HL-60 (cell line): ENCODE measurements around the gene ZFAND3.

Experiments used
- DNase-seq, 2 experiments: peaks; one replicate each; pipeline ENCODE4 v3.0.0-alpha.2; 2010 to 2020; ENCODE audit warnings: low read depth in 1 of 2, low spot score in 1 of 2
- H3K27ac ChIP-seq: fragments of 250-450 bp; sonication (Bioruptor Pico); replicated peaks from 2 replicates; pipeline ENCODE4 v1.5.1; 2020; ENCODE audit warnings: mild to moderate bottlenecking, moderate library complexity
- H3K27me3 ChIP-seq: fragments of 250-450 bp; sonication (Bioruptor Pico); 2 replicates; pipeline ENCODE4 v1.5.1; 2021; ENCODE audit warnings: mild to moderate bottlenecking, moderate library complexity; ENCODE audit not compliant: insufficient read depth, poor library complexity, severe bottlenecking
- H3K4me3 ChIP-seq: replicated peaks from 2 replicates; pipeline ENCODE4 v1.5.1; 2011; ENCODE audit warnings: mild to moderate bottlenecking, control low read depth, low read length; ENCODE audit not compliant: insufficient read depth
- GABPA ChIP-seq: IDR thresholded peaks from 2 replicates; pipeline ENCODE4 v1.6.1; 2012; ENCODE audit warnings: low read depth
- POLR2AphosphoS5 ChIP-seq: IDR thresholded peaks from 2 replicates; pipeline ENCODE4 v1.6.1; 2012; ENCODE audit warnings: low read depth
- SPI1 ChIP-seq: IDR thresholded peaks from 2 replicates; pipeline ENCODE4 v1.6.1; 2012; ENCODE audit warnings: low read depth, mild to moderate bottlenecking, borderline replicate concordance
- TF ChIP-seq, protein P1 (sequence below): IDR thresholded peaks from one replicate; pipeline ENCODE4 v1.5.1; 2011; ENCODE audit warnings: low read length, control low read depth, inconsistent platforms; ENCODE audit not compliant: insufficient read depth
- TF ChIP-seq, protein P2 (sequence below): IDR thresholded peaks from 2 replicates; pipeline ENCODE4 v1.6.1; 2012; ENCODE audit warnings: low read depth; ENCODE audit not compliant: insufficient replicate concordance

The ZFAND3 gene

DNA sequence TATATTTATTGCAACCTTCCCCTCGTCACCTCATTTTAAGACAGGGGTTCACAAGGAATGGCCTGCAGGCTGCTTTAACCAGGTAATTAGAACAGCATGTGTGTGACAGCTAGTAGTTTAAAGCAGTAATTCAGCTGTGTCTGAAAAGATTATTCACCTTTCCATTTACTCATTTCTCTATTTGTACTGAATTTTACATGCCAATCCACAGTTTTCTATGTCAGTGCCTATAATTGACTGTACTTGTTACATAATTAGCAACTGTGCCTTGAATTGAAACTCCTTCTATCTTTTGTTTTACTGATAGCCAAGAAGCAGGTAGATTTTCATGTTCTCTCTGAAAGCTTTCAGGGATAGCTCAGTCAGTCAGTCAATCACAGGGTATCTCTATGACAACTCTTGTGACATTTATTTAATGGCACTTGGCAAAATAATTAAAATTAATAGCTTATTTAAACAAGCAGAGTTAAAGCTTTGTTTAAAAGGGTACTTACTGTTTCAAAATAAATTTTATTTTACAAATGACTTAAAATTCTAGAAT, 214.0 kb downstream of the ZFAND3 start:
- TF ChIP-seq, protein P1, sequence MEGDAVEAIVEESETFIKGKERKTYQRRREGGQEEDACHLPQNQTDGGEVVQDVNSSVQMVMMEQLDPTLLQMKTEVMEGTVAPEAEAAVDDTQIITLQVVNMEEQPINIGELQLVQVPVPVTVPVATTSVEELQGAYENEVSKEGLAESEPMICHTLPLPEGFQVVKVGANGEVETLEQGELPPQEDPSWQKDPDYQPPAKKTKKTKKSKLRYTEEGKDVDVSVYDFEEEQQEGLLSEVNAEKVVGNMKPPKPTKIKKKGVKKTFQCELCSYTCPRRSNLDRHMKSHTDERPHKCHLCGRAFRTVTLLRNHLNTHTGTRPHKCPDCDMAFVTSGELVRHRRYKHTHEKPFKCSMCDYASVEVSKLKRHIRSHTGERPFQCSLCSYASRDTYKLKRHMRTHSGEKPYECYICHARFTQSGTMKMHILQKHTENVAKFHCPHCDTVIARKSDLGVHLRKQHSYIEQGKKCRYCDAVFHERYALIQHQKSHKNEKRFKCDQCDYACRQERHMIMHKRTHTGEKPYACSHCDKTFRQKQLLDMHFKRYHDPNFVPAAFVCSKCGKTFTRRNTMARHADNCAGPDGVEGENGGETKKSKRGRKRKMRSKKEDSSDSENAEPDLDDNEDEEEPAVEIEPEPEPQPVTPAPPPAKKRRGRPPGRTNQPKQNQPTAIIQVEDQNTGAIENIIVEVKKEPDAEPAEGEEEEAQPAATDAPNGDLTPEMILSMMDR = no peak
- no peak for TF ChIP-seq GABPA

DNA sequence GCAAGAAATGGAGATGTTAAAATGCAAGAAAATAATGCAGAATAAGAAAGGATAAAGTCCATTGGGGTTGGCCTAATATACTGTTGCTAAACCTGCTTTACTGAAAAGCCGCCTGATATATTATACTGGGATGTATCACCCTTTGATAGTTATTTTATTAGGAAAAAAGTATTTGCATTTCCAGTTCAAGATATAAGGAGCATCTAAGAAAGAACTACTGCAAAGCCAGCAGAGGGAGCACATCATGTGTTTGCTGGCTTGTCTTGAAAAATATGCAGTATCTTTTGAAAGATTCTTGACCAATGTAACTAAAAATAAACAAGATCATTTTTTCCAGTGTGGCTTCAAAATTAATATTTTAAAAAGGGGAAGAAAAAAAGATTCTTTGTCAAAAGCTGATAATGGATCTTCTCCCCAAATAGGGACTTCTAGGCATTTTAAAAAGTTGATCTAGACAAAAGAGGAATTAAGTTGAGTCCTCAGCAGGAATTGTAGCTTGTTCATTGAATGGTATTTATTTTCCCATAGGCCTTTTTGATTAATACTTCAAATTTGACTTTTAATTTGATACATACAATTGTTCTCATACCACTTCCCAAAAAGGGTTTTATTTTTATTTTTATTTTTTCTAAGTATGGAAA, 214.9 kb downstream of the ZFAND3 start:
- H3K4me3 ChIP-seq = no peak overlapping the region
- TF ChIP-seq, protein P2, sequence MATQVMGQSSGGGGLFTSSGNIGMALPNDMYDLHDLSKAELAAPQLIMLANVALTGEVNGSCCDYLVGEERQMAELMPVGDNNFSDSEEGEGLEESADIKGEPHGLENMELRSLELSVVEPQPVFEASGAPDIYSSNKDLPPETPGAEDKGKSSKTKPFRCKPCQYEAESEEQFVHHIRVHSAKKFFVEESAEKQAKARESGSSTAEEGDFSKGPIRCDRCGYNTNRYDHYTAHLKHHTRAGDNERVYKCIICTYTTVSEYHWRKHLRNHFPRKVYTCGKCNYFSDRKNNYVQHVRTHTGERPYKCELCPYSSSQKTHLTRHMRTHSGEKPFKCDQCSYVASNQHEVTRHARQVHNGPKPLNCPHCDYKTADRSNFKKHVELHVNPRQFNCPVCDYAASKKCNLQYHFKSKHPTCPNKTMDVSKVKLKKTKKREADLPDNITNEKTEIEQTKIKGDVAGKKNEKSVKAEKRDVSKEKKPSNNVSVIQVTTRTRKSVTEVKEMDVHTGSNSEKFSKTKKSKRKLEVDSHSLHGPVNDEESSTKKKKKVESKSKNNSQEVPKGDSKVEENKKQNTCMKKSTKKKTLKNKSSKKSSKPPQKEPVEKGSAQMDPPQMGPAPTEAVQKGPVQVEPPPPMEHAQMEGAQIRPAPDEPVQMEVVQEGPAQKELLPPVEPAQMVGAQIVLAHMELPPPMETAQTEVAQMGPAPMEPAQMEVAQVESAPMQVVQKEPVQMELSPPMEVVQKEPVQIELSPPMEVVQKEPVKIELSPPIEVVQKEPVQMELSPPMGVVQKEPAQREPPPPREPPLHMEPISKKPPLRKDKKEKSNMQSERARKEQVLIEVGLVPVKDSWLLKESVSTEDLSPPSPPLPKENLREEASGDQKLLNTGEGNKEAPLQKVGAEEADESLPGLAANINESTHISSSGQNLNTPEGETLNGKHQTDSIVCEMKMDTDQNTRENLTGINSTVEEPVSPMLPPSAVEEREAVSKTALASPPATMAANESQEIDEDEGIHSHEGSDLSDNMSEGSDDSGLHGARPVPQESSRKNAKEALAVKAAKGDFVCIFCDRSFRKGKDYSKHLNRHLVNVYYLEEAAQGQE = no peak
- TF ChIP-seq SPI1 (no peak), POLR2AphosphoS5 (no peak), GABPA (no peak)
- TF ChIP-seq, protein P1 = no peak
- H3K27me3 ChIP-seq = no peaks in the 10 kb centered on the region
- no peak for DNase-seq
- H3K27ac ChIP-seq = no peak overlapping the region

More for the DNA sequence above, 214.0 kb downstream of the ZFAND3 start:
- H3K27ac ChIP-seq = no peak overlapping the region
- no peak for DNase-seq
- H3K27me3 ChIP-seq = no peaks in the 10 kb centered on the region
- no peak overlapping the region for H3K4me3 ChIP-seq

DNA sequence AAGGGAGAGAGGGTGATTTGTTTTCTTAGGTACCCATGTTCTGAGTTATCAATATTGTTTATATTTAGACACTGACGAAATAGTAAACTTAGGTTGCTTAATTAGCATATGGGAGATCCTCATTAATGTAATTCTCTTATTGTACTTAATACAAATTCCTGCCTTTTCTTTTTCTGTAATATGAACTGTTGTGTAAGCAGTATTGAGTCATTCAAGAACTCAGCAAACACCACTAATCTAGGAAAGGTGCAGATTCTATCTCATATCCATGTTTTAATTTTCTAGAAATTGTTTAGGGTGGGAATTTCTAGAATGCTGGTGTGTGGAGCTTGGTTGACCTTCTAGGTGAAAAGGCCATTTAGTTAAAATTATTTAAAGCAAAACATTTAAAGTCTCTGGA, 216.0 kb downstream of the ZFAND3 start:
- Histone ChIP-seq H3K4me3 (no peak overlapping the region), H3K27me3 (no peaks in the 10 kb centered on the region), H3K27ac (no peak overlapping the region)
- DNase-seq = no peak
- TF ChIP-seq, protein P1 = no peak
- no peak for TF ChIP-seq GABPA
- TF ChIP-seq, protein P2 = no peak
- TF ChIP-seq POLR2AphosphoS5 = no peak
- no peak for TF ChIP-seq SPI1

DNA sequence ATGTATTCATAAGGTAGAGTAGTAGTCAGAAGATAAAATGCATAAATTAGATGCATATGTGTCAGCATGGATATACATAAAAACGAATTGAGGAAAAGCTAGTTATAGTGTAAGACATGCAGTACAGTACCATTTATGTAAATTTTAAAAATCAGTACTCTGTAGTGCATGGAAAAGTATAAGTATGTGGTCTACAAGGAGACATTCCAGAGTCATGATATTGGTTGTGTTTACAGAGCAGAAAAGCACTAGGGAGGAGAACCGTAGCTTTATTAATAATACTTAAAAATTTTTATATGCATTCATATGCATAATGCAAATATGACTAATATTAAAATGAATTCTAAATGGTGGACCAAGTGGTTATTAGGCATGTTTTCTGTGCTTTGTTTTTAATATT, 220.0 kb downstream of the ZFAND3 start:
- no peak overlapping the region for H3K27ac ChIP-seq
- no peak overlapping the region for H3K4me3 ChIP-seq
- TF ChIP-seq, protein P1 = no peak
- TF ChIP-seq GABPA = no peak
- H3K27me3 ChIP-seq = no peaks in the 10 kb centered on the region
- no peak for DNase-seq
